H1 (cell line): ENCODE measurements around the gene MCCD1. TPM values are rescaled to one million over a fixed set of nuclear protein-coding genes. Genes with fewer than 3 reads are reported as not detected.
"Not testable (repeated sequence)": the region's sequence is repeated elsewhere in the genome, so short reads cannot be mapped to it uniquely, and the experiment has no call there.

ENCODE experiments used
- CTCF ChIA-PET: fragments of 300-600 bp; sonication (Branson Sonifier 250); formaldehyde crosslinking; loops from one replicate; lab custom pipeline; 2021; ENCODE audit not compliant: partially characterized antibody; lab: Charles Lee
- POLR2A ChIA-PET: fragments of 300-600 bp; sonication (Branson Sonifier 250); formaldehyde crosslinking; loops from one replicate; lab custom pipeline; 2021; ENCODE audit warnings: inconsistent platforms; ENCODE audit not compliant: partially characterized antibody; lab: Charles Lee
- DNase-seq, 2 experiments: peaks; one replicate each; pipeline versions ENCODE4 v3.0.0 to v3.0.0-alpha.2; 2010 to 2022; ENCODE audit warnings: low spot score in 2 of 2, low read depth in 1 of 2, mixed read lengths in 1 of 2
- FAIRE-seq: peaks from 2 replicates; lab custom pipeline; 2011; peaks lifted over from hg19 to GRCh38; lab: Jason Lieb, UNC
- H2AFZ ChIP-seq: 2 replicates; pipeline ENCODE4 v1.8.1; 2012; ENCODE audit warnings: low read length, inconsistent platforms
- H2AK5ac ChIP-seq: 2 replicates; pipeline ENCODE4 v1.6.1; 2013; ENCODE audit warnings: low read depth, low read length
- H2BK120ac ChIP-seq: replicated peaks from 2 replicates; pipeline ENCODE3; 2013; ENCODE audit warnings: low read depth, low read length, inconsistent platforms
- H2BK12ac ChIP-seq: 2 replicates; pipeline ENCODE4 v1.6.1; 2013; ENCODE audit warnings: low read depth, low read length
- H2BK15ac ChIP-seq: 2 replicates; pipeline ENCODE4 v1.6.1; 2013; ENCODE audit warnings: low read length
- H2BK20ac ChIP-seq: 2 replicates; pipeline ENCODE4 v1.6.1; 2013; ENCODE audit warnings: low read length
- H2BK5ac ChIP-seq: 2 replicates; pipeline ENCODE4 v1.6.1; 2013; ENCODE audit warnings: low read depth, low read length
- H3K14ac ChIP-seq: 2 replicates; pipeline ENCODE4 v1.6.1; 2013; ENCODE audit warnings: inconsistent platforms; ENCODE audit not compliant: insufficient read length
- H3K18ac ChIP-seq: 2 replicates; pipeline ENCODE4 v1.6.1; 2013; ENCODE audit warnings: low read length; ENCODE audit errors: extremely low read depth
- H3K23ac ChIP-seq: 2 replicates; pipeline ENCODE4 v1.6.1; 2013; ENCODE audit warnings: inconsistent platforms; ENCODE audit not compliant: insufficient read length
- H3K23me2 ChIP-seq: 2 replicates; pipeline ENCODE4 v1.6.1; 2013; ENCODE audit warnings: low read depth, low read length
- H3K27ac ChIP-seq: 2 replicates; pipeline ENCODE4 v1.6.1; 2011; ENCODE audit warnings: low read depth, low read length, inconsistent platforms
- H3K27me3 ChIP-seq, 4 experiments: replicated peaks in 1 of 4; 1 replicate in 1 of 4; 2 replicates in 3 of 4; pipeline versions ENCODE4 v1.6.1 to v1.8.1; 2011 to 2013; ENCODE audit warnings: low read length in 3 of 4, mild to moderate bottlenecking in 3 of 4, inconsistent platforms in 2 of 4, mixed read lengths in 2 of 4, moderate library complexity in 1 of 4; ENCODE audit not compliant: control insufficient read depth in 3 of 4, insufficient read depth in 3 of 4; ENCODE audit errors: extremely low read depth in 1 of 4
- H3K36me3 ChIP-seq, 4 experiments: 2 replicates each; pipeline versions ENCODE4 v1.6.1 to v1.8.1; 2011 to 2013; ENCODE audit warnings: mild to moderate bottlenecking in 4 of 4, low read length in 3 of 4, moderate library complexity in 2 of 4, control low read depth in 1 of 4, inconsistent platforms in 1 of 4; ENCODE audit not compliant: insufficient read depth in 4 of 4, control insufficient read depth in 2 of 4
- H3K4ac ChIP-seq: replicated peaks from 2 replicates; pipeline ENCODE3; 2013; ENCODE audit warnings: low read length, low read depth, mixed read lengths, inconsistent platforms; ENCODE audit not compliant: insufficient read length
- H3K4me1 ChIP-seq, 4 experiments: replicated peaks in 1 of 4; 1 replicate in 1 of 4; 2 replicates in 3 of 4; pipeline versions ENCODE4 v1.6.1 to v1.8.1; 2011 to 2013; ENCODE audit warnings: low read length in 3 of 4, inconsistent platforms in 2 of 4, mixed read lengths in 1 of 4; ENCODE audit not compliant: insufficient read depth in 4 of 4, control insufficient read depth in 3 of 4
- H3K4me2 ChIP-seq, 2 experiments: 2 replicates each; pipeline versions ENCODE4 v1.6.1 to v1.8.1; 2011 to 2013; ENCODE audit warnings: low read depth in 2 of 2, low read length in 2 of 2, control low read depth in 1 of 2, inconsistent platforms in 1 of 2, mild to moderate bottlenecking in 1 of 2; ENCODE audit not compliant: insufficient read depth in 1 of 2
- H3K4me3 ChIP-seq, 4 experiments: fragments of 200-600, 300-600 bp in 1 of 4; sonication (generic), shearing (Covaris generic), sonication (Bioruptor Twin) in 1 of 4; 2 replicates each; pipeline versions ENCODE4 v1.5.1 to v1.8.1; 2011 to 2016; ENCODE audit warnings: low read length in 4 of 4, low read depth in 3 of 4, control low read depth in 2 of 4, inconsistent platforms in 2 of 4, mild to moderate bottlenecking in 2 of 4, mixed read lengths in 1 of 4, moderate library complexity in 1 of 4; ENCODE audit not compliant: insufficient read depth in 2 of 4; ENCODE audit errors: extremely low read depth in 1 of 4
- H3K56ac ChIP-seq: replicated peaks from 2 replicates; pipeline ENCODE3; 2013; ENCODE audit warnings: low read depth, mild to moderate bottlenecking, mixed read lengths, low read length, inconsistent platforms; ENCODE audit not compliant: insufficient read length
- H3K79me1 ChIP-seq: 2 replicates; pipeline ENCODE4 v1.6.1; 2013; ENCODE audit warnings: low read depth, low read length, control low read depth
- H3K79me2 ChIP-seq, 2 experiments: 2 replicates each; pipeline versions ENCODE4 v1.6.1 to v1.8.1; 2012 to 2013; ENCODE audit warnings: low read length in 2 of 2, mild to moderate bottlenecking in 2 of 2, inconsistent platforms in 1 of 2; ENCODE audit not compliant: insufficient read depth in 2 of 2, control insufficient read depth in 1 of 2
- H3K9ac ChIP-seq, 4 experiments: replicated peaks in 1 of 4; 1 replicate in 1 of 4; 2 replicates in 3 of 4; pipeline versions ENCODE4 v1.6.1 to v1.8.1; 2011 to 2013; ENCODE audit warnings: low read depth in 3 of 4, low read length in 3 of 4, control low read depth in 2 of 4, mild to moderate bottlenecking in 2 of 4, moderate library complexity in 2 of 4, inconsistent platforms in 1 of 4; ENCODE audit errors: extremely low read depth in 1 of 4
- H3K9me3 ChIP-seq, 2 experiments: 2 replicates each; pipeline versions ENCODE4 v1.6.1 to v1.8.1; 2012 to 2013; ENCODE audit warnings: mild to moderate bottlenecking in 2 of 2, moderate library complexity in 2 of 2, control low read depth in 1 of 2, inconsistent platforms in 1 of 2, low read depth in 1 of 2, low read length in 1 of 2, mixed read lengths in 1 of 2; ENCODE audit not compliant: insufficient read depth in 2 of 2
- H4K20me1 ChIP-seq, 2 experiments: replicated peaks in 1 of 2; 2 replicates each; pipeline versions ENCODE3 to v1.8.1; 2011 to 2013; ENCODE audit warnings: inconsistent platforms in 2 of 2, low read length in 2 of 2, mild to moderate bottlenecking in 1 of 2; ENCODE audit not compliant: insufficient read depth in 2 of 2, control insufficient read depth in 1 of 2
- H4K5ac ChIP-seq: 2 replicates; pipeline ENCODE4 v1.6.1; 2013; ENCODE audit warnings: low read length, low read depth, mixed read lengths, inconsistent platforms; ENCODE audit not compliant: insufficient read length
- H4K8ac ChIP-seq: 2 replicates; pipeline ENCODE4 v1.8.0; 2013; ENCODE audit warnings: mild to moderate bottlenecking, moderate library complexity, low read length, inconsistent platforms; ENCODE audit not compliant: insufficient read depth; ENCODE audit errors: extremely low read depth
- H4K91ac ChIP-seq: replicated peaks from 2 replicates; pipeline ENCODE3; 2013; ENCODE audit warnings: low read length, mixed read lengths, inconsistent platforms; ENCODE audit not compliant: insufficient read length
- CTCF ChIP-seq, 3 experiments: IDR thresholded peaks; 1 replicate in 2 of 3; 2 replicates in 1 of 3; pipeline versions ENCODE4 v1.5.1 to v1.6.1; 2011; ENCODE audit warnings: low read length in 3 of 3, mild to moderate bottlenecking in 3 of 3, inconsistent platforms in 2 of 3, low read depth in 1 of 3, moderate library complexity in 1 of 3; ENCODE audit not compliant: insufficient read depth in 1 of 3; ENCODE audit errors: control extremely low read depth in 1 of 3
- RAD21 ChIP-seq, 2 experiments: IDR thresholded peaks in 1 of 2; conservative IDR thresholded peaks in 1 of 2; 2 replicates each; pipeline ENCODE4 v1.6.1; 2011; ENCODE audit warnings: low read depth in 2 of 2, low read length in 2 of 2, improper control_type of control experiment in 1 of 2, inconsistent platforms in 1 of 2, mild to moderate bottlenecking in 1 of 2, moderate library complexity in 1 of 2
- WGBS, 2 experiments: shearing (Covaris generic) in 1 of 2; methylation state at CpG; one replicate each; pipeline versions ENCODE4 v1.1.6 to v1.1.7; 2013 to 2015; ENCODE audit warnings: low lambda C conversion rate in 2 of 2, mixed read lengths in 2 of 2, inconsistent platforms in 1 of 2, low coverage in 1 of 2, missing lambda C conversion rate in 1 of 2; ENCODE audit not compliant: insufficient replicate concordance in 2 of 2, insufficient coverage in 1 of 2, insufficient read length in 1 of 2; ENCODE audit errors: extremely low coverage in 1 of 2, missing lambda C conversion rate in 1 of 2; 5-methylcytosine and 5-hydroxymethylcytosine counted together
- polyA plus RNA-seq, 7 experiments: library from polyadenylated mRNA; depleted of rRNA in 3 of 7; stranded (reverse) in 5 of 7; unstranded in 2 of 7; fragments of >200 nt in 5 of 7; fragments of 200-250 nt in 2 of 7; gene quantifications; 1 replicate in 5 of 7; 2 replicates in 1 of 7; 4 replicates in 1 of 7; pipeline versions ENCODE4 v1.2.1 to v1.2.3, GENCODE V29; 2011 to 2013; ENCODE audit warnings: missing spikeins in 2 of 7, mixed read lengths in 2 of 7
- total RNA-seq: library from RNA; stranded (reverse); fragmentation: NEBNext Ultra II Directional; extraction: Animal tissue kit (Norgen Biotek cat#: 25700); gene quantifications from 2 replicates; pipeline ENCODE4 v1.2.1, GENCODE V29; 2021

The MCCD1 gene
- total and polyA plus RNA-seq, 2 of the 8 experiments (the other 6 are each of a cell fraction or from before 2014, with no cell fraction given): not detected

- H3K4me2 ChIP-seq, H2BK120ac ChIP-seq, H3K27me3 ChIP-seq, H3K79me1 ChIP-seq, H3K9ac ChIP-seq, H2BK12ac ChIP-seq, H2BK20ac ChIP-seq, H3K23me2 ChIP-seq, H3K36me3 ChIP-seq, FAIRE-seq, H3K14ac ChIP-seq, DNase-seq, H2AFZ ChIP-seq, H2BK5ac ChIP-seq, H3K18ac ChIP-seq, H3K27ac ChIP-seq, H2AK5ac ChIP-seq, H3K23ac ChIP-seq, H3K79me2 ChIP-seq, H4K8ac ChIP-seq, H3K56ac ChIP-seq, H3K9me3 ChIP-seq, H3K4me1 ChIP-seq, H3K4me3 ChIP-seq, H4K20me1 ChIP-seq, H3K4ac ChIP-seq, H2BK15ac ChIP-seq, H4K5ac ChIP-seq, H4K91ac ChIP-seq: not testable (repeated sequence)
- ChIA-PET CTCF (interaction anchor here (0.7 to 24.7 kb wide), 17 partner anchors 9 to 419 kb away, joined by 3 to 613 read pairs (median 5); partner anchors contain the start of genes AIF1, BAG6, C6orf47 and DDX39B), POLR2A (interaction anchor here (0.6 to 18.4 kb wide), 15 partner anchors 8 to 334 kb away, joined by 3 to 428 read pairs (median 4); partner anchors contain the start of genes DDX39B, GPANK1, LTB and MCCD1)
- TF ChIP-seq CTCF (IDR thresholded peaks at IDR 0.05; ENCODE audit: control extremely low read depth in 1 of 3, insufficient read depth in 1 of 3, low read depth in 1 of 3, low read length in 3 of 3) (peak; percentile 55 to 76 (median 65)), RAD21 (IDR thresholded peaks at IDR 0.05 in 1 of 2, conservative IDR thresholded peaks at IDR 0.05 in 1 of 2; ENCODE audit: low read depth in 2 of 2, low read length in 2 of 2) (peak; percentile 78 to 84)
- 81% methylated on average over 5 of the region's 5 CpGs; no CpG with 5 or more reads in 1 of the 2 experiments for WGBS, 2 experiments
Measured at GRCh38 chr6:31551371-31551770, 22.6 kb downstream of the MCCD1 start.
